ENCODE data around the gene GDAP1L1.
"Not testable (repeated sequence)": the region's sequence is repeated elsewhere in the genome, so short reads cannot be mapped to it uniquely, and the experiment has no call there.

DNA sequence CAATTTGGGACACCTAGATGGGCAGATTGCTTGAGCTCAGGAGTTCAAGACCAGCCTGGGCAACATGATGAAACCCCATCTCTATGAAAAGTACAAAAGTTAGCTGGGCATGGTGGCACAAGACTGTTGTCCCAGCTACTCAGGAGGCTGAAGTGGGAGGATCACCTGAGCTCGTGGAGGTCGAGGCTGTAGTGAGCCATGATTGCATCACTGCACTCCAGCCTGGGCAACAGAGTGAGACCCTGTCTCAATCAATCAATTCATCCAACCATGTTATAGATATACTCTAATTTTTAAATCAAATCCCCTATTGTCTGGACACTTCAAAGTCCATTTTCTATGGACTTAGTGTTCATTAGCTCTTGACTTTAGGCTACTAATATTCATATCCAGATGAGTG, 10.3 kb upstream of the GDAP1L1 start:
- TF ChIP-seq, protein P1, sequence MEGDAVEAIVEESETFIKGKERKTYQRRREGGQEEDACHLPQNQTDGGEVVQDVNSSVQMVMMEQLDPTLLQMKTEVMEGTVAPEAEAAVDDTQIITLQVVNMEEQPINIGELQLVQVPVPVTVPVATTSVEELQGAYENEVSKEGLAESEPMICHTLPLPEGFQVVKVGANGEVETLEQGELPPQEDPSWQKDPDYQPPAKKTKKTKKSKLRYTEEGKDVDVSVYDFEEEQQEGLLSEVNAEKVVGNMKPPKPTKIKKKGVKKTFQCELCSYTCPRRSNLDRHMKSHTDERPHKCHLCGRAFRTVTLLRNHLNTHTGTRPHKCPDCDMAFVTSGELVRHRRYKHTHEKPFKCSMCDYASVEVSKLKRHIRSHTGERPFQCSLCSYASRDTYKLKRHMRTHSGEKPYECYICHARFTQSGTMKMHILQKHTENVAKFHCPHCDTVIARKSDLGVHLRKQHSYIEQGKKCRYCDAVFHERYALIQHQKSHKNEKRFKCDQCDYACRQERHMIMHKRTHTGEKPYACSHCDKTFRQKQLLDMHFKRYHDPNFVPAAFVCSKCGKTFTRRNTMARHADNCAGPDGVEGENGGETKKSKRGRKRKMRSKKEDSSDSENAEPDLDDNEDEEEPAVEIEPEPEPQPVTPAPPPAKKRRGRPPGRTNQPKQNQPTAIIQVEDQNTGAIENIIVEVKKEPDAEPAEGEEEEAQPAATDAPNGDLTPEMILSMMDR (IDR thresholded peaks at IDR 0.05), result not testable (repeated sequence)
- not testable (repeated sequence) for TF ChIP-seq POLR2A (IDR thresholded peaks at IDR 0.05)

All from uterus (tissue), 2 donors.